Measurements from ENCODE around the gene GNB5.

GNB5 gene

DNA sequence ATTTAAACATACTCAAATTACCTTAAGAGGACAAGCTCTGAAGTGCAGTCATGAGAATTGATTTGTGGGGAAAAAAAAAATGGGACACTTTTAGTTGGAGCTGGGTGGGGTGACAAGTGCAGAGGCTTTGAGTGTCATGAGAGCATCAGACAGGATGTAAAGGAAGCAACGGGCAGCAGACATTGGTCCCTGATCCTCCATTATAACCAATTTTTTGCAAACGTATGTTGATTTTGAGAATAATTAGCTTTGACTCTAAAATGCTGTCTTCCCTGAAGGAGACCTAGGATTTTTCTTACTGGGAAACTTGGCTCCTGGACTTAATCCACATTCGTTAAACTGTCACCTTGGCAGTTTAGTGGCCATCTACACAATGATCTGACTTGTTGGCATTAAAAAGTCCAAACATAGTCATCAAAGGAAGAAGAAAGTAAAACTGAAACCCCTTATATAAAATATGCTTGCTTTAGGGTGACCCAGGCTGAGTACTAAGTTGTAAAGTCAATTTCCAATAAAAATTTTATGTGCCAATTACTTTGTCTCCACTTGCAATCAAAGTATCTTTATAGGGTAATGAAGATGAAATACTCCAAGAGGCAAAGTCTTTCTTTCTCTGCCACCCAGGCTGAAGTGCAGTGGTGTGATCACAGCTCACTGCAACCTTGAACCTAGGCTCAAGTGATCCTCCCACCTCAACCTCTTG, 124.2 kb downstream of the GNB5 start:
- H3K4me3 ChIP-seq (ENCODE audit: low read length), result no peak overlapping the region
- DNase-seq (ENCODE audit: low read depth), result no peak
- TF ChIP-seq, protein P1, sequence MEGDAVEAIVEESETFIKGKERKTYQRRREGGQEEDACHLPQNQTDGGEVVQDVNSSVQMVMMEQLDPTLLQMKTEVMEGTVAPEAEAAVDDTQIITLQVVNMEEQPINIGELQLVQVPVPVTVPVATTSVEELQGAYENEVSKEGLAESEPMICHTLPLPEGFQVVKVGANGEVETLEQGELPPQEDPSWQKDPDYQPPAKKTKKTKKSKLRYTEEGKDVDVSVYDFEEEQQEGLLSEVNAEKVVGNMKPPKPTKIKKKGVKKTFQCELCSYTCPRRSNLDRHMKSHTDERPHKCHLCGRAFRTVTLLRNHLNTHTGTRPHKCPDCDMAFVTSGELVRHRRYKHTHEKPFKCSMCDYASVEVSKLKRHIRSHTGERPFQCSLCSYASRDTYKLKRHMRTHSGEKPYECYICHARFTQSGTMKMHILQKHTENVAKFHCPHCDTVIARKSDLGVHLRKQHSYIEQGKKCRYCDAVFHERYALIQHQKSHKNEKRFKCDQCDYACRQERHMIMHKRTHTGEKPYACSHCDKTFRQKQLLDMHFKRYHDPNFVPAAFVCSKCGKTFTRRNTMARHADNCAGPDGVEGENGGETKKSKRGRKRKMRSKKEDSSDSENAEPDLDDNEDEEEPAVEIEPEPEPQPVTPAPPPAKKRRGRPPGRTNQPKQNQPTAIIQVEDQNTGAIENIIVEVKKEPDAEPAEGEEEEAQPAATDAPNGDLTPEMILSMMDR (IDR thresholded peaks at IDR 0.05; ENCODE audit: insufficient read depth, low read depth, low read length, missing control alignments), result no peak

Measured in epithelial cell of esophagus (primary cell).